Retinal pigment epithelial cell (primary cell): Measurements from ENCODE around the gene DNHD1.

Experiments used
- DNase-seq: peaks from one replicate; pipeline ENCODE4 v3.0.0-alpha.2; 2010; ENCODE audit warnings: low read depth
- H3K4me3 ChIP-seq: 2 replicates; pipeline ENCODE4 v1.5.1; 2011; ENCODE audit warnings: mild to moderate bottlenecking, low read length, control low read depth, moderate library complexity
- CTCF ChIP-seq: conservative IDR thresholded peaks from 2 replicates; pipeline ENCODE4 v1.5.1; 2011; ENCODE audit warnings: low read depth, low read length, control low read depth, inconsistent platforms

Gene DNHD1

GRCh38 chr11:6561288-6561687 is 64.2 kb downstream of the DNHD1 start:
- no peak for TF ChIP-seq CTCF
- no peak overlapping the region for H3K4me3 ChIP-seq
- no peak for DNase-seq

DNA sequence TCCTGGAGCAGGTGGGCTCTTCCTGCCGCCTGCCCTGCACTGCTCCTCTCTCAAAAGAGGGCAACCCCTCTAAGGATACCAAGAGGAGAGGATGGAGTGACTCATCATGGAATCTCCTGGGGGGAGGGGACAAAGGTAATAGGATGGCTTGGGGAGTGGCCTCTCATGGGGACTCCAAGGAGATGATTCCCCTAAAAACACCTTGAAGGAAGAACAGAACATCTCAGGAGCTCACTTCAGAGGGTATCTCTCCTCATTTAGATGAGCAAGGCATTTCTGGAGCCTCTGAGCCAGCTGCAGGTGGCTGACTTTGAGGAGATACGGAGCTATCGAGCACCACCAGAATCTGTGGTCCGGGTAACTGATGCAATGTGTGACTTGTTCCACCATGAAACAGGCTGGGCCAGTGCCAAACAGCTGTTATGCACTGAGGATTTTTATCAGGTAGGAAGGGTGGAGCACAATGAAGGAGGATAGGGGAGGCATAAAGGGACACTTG is 66.1 kb downstream of the DNHD1 start:
- H3K4me3 ChIP-seq, result no peak overlapping the region
- no peak for DNase-seq
- TF ChIP-seq CTCF, result no peak

- DNase-seq, result no peak
- H3K4me3 ChIP-seq, result no peak overlapping the region
- no peak for TF ChIP-seq CTCF
Measured at GRCh38 chr11:6563667-6564066, 66.6 kb downstream of the DNHD1 start.

DNA sequence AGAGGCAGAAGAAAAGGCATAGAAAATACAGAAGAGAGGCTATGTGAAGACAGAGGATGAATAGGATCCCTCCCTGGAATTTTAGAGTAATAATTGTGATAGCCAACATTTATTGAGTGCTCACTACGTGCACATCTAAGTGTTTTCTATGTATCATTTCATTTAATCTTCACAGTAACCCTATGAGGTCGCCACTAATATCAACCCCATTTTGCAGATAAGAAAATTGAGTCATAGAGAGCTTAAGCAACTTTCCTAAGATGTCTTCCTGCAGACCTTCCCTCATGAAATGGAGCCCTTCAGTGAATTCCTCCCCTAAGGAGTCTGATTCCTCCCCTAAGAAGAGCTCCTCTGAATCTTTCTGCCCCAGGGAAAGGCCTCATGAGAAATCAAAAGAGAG is 68.2 kb downstream of the DNHD1 start:
- TF ChIP-seq CTCF, result no peak
- H3K4me3 ChIP-seq, result no peak overlapping the region
- no peak for DNase-seq

- H3K4me3 ChIP-seq, result no peak overlapping the region
- no peak for TF ChIP-seq CTCF
- no peak for DNase-seq
Measured at GRCh38 chr11:6565988-6566703, 69.1 kb downstream of the DNHD1 start.

DNA sequence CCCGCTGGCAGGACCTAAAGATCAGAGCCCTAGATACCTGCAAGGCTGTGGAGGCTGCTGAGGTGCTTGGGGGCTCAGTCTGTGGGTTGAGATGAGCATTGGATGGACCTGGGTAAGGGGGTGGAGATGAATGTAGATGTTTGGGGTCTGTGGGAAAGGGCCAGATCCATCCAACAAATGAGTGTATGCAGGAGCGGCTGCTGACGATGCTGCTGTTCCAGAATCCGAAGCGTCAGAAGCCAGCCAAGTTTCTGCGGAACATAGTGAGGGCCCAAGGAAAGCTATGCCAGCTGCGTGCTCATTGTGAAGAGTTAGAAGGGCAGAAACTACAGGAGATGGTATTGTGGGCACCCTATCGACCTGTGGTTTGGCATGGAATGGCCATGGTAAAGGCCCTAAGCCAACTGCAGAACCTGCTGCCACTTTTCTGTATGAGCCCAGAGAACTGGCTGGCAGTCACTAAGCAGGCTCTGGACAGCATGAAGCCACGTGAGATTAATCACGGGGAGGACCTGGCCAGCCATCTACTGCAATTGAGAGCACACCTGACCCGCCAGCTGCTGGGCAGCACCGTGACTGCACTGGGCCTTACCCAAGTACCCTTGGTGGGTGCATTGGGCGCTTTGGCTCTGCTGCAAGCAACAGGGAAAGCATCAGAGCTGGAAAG is 69.8 kb downstream of the DNHD1 start:
- no peak overlapping the region for H3K4me3 ChIP-seq
- TF ChIP-seq CTCF, result no peak
- no peak for DNase-seq

DNA sequence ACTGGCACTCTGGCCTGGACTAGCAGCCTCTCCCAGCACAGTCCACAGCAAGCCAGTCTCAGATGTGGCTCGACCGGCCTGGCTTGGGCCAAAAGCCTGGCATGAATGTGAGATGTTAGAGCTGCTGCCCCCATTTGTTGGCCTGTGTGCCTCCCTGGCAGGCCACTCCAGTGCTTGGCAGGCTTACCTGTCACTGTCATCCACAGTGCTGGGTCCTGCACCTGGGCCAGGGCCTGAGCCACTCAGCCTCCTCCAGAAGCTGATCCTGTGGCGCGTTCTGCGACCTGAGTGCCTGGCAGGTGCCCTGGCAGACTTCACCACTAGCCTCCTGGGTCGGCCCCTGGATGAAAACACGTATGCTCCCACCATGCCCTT is 70.3 kb downstream of the DNHD1 start:
- H3K4me3 ChIP-seq, result no peak overlapping the region
- TF ChIP-seq CTCF, result no peak
- no peak for DNase-seq
